ENCODE measurements around the gene PAPLN.
"Not testable (repeated sequence)": the region's sequence is repeated elsewhere in the genome, so short reads cannot be mapped to it uniquely, and the experiment has no call there.

Gene PAPLN

GRCh38 chr14:73295198-73295796, 58.0 kb downstream of the PAPLN start:
- no peak for DNase-seq

DNA sequence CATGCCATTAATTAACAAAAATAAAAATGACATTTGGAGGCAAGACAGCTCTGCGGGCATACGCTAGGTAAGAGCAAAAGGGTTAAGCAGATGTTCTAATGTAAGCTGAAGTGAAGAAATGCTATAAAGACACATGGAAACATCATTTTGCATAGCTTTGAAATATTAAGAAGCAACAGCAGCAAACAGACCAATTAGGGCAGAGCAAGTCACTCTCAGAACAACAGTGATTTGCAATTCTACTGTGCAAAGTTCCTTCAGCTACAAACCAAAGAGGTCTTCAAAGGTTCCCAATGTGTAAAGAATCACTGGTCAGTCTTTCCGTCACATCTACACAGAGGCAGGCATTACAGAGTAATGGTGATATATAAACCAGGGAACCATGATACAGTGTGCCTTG, 68.2 kb downstream of the PAPLN start:
- DNase-seq: no peak

DNA sequence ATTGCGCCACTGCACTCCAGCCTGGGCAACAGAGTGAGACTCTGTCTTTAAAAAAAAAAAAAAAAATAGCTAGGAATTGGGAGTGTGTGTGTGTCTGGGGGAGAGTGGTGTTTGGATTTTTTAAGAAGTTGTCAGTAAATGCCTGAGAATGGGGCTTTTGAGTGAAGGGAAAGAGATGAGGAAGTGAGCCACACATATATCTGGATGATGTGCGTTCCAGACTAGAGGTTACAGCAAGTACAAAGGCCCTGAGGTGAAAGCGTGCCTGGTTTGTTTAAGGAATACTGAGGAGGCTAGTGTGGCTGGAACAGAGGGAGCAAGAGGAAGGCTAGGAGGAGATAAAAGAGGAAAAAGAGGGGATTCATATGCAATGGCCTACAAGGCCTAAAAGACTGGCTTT, 70.0 kb downstream of the PAPLN start:
- DNase-seq: no peak

GRCh38 chr14:73309207-73309606, 71.9 kb downstream of the PAPLN start:
- DNase-seq: not testable (repeated sequence)

DNA sequence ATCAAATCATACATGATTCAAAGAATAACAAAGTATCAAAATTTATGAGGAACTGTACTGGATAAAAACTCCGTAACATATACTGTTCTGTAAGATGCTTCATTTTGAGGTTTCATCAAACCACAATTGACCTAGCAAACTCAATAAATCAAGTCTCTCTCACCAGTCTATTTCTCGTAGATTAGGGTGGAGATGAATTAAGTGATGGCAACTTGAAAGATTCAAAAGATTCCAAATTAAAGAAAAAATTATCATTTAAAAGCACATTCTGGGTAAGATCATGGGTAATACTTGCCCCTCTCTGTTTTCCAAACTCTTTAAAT, 74.4 kb downstream of the PAPLN start:
- DNase-seq: no peak

GRCh38 chr14:73312687-73313086, 75.4 kb downstream of the PAPLN start:
- DNase-seq: no peak

DNA sequence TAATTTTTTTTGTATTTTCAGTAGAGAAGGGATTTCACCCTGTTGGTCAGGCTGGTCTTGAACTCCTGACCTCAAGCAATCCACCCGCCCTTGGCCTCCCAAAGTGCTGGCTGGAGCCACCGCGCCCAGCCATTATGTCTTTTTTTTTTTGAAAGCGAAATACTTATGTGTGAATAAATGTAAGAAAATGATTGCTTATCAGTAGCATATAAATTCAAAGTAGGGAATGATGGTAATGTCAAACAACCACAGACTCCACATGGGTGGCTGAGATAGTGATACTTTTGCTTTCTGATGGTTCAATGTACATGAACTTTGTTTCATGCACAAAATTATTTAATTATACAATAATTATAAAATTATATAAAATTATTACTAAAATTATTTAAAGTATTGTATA, 75.8 kb downstream of the PAPLN start:
- no peak for DNase-seq

GRCh38 chr14:73323896-73324399, 86.6 kb downstream of the PAPLN start:
- DNase-seq: no peak
